ENCODE data around the gene MRM2.

The MRM2 gene

GRCh38 chr7:2264158-2264557, 22.2 kb upstream of the MRM2 start:
- no peak for DNase-seq (ENCODE audit: low spot score)

GRCh38 chr7:2263176-2263575, 21.2 kb upstream of the MRM2 start:
- no peak for DNase-seq (ENCODE audit: low spot score)

DNA sequence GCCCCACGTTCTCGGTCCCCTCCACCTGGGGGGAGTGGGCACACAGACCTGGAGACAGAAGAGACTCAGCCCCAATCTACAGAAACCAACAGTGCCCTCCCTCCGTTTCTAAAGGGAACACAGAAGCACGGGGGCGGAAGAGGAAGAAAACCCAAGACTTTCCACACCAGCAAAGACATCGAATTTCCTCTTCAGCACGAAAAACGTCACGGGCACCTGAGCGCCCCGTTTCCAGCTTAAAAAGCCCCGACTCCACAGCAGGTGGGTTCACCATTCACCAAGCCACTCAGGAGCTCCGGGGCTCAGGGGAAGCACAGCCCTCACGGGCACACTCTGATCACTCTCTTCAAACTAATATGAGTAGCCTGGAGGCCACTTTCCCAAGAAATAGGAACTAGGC, 19.6 kb upstream of the MRM2 start:
- DNase-seq (ENCODE audit: low spot score) = no peak

GRCh38 chr7:2260820-2261219, 18.8 kb upstream of the MRM2 start:
- DNase-seq (ENCODE audit: low spot score) = no peak

- no peak for DNase-seq (ENCODE audit: low spot score)
Observed at GRCh38 chr7:2259480-2259879, 17.5 kb upstream of the MRM2 start.

GRCh38 chr7:2258661-2259365, 16.8 kb upstream of the MRM2 start:
- DNase-seq (ENCODE audit: low spot score) = no peak

DNA sequence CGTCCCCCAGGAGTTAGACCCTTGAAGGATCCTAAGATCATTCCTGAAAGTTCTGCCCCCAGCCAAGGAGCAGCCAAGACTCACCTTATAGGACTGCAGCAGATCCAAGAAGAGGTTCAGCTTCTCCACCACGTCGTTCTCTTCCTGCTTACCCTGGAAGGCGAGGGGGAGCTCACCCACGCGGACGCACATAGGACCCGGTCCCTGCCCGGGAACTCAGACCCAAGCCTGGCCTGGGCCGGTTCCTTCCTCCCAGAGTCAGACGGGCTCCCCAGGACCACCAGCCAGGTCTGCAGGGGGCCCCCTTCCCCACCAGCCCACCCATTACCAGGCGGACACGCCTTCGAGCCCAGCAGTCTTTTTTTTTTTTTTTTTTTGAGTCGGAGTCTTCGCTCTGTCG, 15.6 kb upstream of the MRM2 start:
- no peak for DNase-seq (ENCODE audit: low spot score)

DNA sequence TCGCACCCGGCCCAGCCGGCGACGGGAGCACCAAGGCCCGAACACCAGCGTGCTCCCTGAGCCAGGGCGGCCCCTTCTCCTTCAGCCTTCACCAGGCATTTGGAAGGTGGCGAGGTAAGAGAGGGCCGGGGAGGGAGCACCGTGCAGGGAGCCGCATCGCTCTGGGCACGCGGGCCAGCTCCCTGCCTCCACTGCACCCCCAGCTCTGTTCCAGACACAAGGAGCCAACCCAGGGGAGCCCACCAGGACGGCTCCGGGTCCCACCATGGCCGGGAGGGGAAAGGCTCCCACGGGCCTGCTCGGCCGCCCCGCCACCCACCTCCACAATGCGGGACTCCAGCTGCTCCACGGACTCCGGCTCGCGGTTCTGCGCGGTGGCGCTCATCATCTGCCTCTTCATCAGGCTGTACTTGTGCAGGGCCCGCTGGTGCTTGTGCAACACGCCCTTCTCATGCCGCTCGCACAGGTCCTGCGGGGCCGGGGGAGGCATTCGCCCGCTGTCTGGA, 15.1 kb upstream of the MRM2 start:
- no peak for DNase-seq (ENCODE audit: low spot score)

- no peak for DNase-seq (ENCODE audit: low spot score)
Observed at GRCh38 chr7:2256306-2257045, 14.5 kb upstream of the MRM2 start.

- DNase-seq (ENCODE audit: low spot score) = no peak
Observed at GRCh38 chr7:2255145-2256139, 13.4 kb upstream of the MRM2 start.

GRCh38 chr7:2254429-2255144, 12.6 kb upstream of the MRM2 start:
- no peak for DNase-seq (ENCODE audit: low spot score)

- DNase-seq (ENCODE audit: low spot score) = no peak
Observed at GRCh38 chr7:2253525-2254244, 11.7 kb upstream of the MRM2 start.

DNA sequence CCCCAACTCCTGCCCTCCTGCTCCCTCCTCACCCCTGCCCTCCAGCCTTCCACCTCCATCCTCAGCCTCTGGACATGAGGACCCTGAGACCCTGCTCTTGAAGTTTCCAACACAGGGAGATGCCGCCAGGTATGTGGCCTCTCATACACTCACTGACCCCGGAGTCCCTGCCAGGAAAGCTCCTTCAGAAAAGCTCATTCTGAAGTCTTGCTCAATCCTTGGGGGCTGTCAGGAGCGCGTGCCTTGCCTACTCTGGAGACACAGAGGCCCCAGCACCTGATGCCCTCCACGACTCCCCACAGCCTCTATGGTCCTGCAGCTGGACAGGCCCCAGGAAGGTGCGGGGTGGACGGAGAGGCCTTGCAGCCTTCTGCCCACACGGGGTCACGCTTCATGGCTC, 11.0 kb upstream of the MRM2 start:
- no peak for DNase-seq (ENCODE audit: low spot score)

- no peak for DNase-seq (ENCODE audit: low spot score)
Observed at GRCh38 chr7:2251841-2252771, 10.1 kb upstream of the MRM2 start.

- DNase-seq (ENCODE audit: low spot score) = no peak
Observed at GRCh38 chr7:2251381-2251780, 9.4 kb upstream of the MRM2 start.

DNA sequence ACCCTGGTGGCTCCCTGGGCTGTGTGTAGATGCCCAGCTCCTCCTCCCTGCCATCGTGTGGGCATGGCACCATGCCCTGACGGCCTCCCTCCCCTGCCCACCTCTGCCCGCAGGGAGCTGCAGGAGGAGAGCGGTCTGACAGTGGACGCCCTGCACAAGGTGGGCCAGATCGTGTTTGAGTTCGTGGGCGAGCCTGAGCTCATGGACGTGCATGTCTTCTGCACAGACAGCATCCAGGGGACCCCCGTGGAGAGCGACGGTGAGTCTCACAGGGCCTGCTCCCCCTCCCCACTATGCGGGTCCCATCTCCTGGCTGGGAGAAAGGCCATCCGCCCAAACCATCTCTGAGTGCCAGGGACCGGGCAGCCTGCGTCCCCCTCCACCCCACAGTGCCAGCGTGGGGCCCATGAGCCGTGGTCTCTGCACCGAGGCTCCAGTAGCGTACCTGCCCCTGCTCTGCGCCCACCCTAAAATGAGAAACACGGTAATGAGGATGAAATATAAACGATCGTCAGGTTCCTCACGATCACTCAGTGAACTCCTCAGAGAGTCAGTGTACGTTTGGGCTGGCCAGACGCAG, 7.8 kb upstream of the MRM2 start:
- DNase-seq (ENCODE audit: low spot score) = no peak

GRCh38 chr7:2248984-2249694, 7.1 kb upstream of the MRM2 start:
- no peak for DNase-seq (ENCODE audit: low spot score)

DNA sequence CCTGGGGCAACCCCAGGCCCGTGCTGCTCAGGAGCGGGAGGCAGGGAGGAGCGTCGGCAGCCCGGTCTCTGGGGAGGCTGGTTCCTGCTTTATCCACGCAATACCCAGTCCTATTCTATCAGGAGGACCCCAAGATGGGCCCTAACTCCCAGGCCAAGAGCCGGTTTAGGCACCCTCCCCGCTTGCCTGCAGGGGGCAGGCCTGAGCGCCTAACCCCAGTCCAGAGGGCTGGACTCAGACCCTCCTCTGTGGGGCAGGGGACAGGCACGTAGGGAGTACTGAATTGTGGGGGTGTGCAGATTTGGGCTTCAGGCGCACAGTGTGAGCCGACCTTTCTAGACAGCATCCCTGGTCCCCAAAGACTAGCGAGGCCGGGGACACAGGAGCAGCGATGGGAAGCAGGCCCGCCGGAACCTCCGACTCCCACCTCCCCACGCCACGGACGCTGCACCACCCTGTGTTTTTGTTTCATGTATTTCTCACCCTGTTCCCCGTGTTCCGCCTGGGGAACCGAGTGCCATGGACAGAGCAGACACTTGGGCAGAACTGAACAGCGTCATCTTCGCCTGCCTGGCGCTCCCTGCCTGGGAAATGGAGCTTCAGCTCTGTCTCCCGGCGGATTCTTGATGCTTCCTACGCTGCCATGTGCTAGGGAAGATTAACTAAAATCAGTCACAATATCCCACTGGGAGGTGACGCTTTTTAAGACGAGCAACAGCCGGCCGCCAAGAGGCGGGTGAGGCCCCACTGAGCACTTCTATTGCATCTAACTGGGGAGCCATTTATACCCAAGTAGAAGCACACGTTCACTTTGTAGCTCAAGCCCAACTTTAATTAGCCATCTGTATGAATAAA, 5.4 kb upstream of the MRM2 start:
- DNase-seq (ENCODE audit: low spot score) = no peak
